GM19397 (cell line): ENCODE results near the gene IL6.
"Not testable (repeated sequence)": the region's sequence is repeated elsewhere in the genome, so short reads cannot be mapped to it uniquely, and the experiment has no call there.

ENCODE experiments used
- ATAC-seq: cut with Tn5 transposase; IDR thresholded peaks from one replicate; pipeline ENCODE4 v1.9.1; 2021; ENCODE audit warnings: mild to moderate bottlenecking, moderate library complexity; ENCODE audit not compliant: unreplicated experiment

IL6 gene

DNA sequence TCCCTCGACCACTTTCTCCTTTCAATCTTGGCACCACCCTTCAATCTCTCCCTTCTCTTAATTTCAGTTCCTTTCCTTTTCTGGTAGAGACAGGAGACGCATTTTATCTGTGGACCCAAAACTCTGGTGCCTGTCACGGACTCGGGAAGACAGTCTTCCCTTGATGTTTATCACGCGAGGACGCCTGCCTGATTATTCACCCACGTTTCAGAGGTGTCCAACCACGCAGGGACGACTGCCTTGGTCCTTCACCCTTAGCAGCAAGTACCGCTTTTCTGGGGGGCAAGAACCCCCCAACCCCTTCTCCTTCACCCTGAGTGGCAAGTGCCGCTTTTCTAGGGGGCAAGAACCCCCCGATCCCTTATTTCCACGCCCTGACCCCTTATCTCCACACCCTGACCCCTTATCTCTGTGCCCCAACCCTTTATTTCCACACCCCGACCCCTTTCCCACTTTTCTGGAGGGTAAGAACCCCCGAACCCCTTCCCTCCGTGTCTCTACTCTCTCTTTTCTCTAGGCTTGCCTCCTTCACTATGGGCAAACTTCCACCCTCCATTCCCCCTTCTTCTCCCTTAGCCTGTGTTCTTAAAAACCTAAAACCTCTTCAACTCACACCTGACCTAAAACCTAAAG, 22.9 kb upstream of the IL6 start:
- not testable (repeated sequence) for ATAC-seq

GRCh38 chr7:22704722-22705121, 22.3 kb upstream of the IL6 start:
- ATAC-seq: not testable (repeated sequence)

DNA sequence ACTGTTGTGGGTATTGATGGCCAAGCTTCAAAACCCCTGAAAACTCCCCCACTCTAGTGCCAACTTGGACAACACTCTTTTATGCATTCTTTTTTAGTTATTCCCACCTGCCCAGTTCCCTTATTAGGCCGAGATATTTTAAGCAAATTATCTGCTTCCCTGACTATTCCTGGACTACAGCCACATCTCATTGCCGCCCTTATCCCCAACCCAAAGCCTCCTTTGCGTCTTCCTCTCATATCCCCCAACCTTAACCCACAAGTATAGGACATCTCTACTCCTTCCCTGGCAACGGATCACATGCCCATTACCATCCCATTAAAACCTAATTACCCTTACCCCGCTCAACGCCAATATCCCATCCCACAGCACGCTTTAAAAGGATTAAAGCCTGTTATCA, 21.1 kb upstream of the IL6 start:
- ATAC-seq: not testable (repeated sequence)

DNA sequence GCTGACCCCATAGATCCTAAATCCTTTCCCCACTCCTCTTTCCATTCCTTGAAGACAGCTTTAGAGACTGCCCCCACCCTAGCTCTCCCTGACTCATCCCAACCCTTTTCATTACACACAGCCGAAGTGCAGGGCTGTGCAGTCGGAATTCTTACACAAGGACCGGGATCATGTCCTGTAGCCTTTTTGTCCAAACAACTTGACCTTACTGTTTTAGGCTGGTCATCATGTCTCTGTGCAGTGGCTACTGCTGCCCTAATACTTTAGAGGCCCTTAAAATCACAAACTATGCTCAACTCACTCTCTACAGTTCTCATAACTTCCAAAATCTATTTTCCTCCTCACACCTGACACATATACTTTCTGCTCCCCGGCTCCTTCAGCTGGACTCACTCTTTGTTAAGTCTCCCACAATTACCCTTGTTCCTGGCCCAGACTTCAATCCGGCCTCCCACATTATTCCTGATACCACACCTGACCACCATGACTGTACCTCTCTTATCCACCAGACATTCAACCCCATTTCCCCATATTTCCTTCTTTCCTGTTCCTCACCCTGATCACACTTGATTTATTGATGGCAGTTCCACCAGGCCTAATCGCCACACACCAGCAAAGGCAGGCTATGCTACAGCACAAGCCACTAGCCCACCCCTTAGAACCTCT, 19.8 kb upstream of the IL6 start:
- ATAC-seq: not testable (repeated sequence)

GRCh38 chr7:22708214-22708613, 18.8 kb upstream of the IL6 start:
- not testable (repeated sequence) for ATAC-seq

DNA sequence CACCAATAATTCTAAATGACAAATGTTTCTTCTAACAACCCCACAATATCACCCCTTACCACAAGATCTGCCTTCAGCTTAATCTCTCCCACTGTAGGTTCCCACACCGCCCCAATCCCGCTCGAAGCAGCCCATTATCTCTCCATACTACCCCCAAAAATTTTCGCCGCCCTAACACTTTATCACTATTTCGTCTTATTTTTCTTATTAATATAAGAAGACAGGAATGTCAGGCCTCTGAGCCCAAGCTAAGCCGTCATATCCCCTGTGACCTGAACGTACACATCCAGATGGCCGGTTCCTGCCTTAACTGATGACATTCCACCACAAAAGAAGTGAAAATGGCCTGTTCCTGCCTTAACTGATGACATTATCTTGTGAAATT, 18.3 kb upstream of the IL6 start:
- not testable (repeated sequence) for ATAC-seq

DNA sequence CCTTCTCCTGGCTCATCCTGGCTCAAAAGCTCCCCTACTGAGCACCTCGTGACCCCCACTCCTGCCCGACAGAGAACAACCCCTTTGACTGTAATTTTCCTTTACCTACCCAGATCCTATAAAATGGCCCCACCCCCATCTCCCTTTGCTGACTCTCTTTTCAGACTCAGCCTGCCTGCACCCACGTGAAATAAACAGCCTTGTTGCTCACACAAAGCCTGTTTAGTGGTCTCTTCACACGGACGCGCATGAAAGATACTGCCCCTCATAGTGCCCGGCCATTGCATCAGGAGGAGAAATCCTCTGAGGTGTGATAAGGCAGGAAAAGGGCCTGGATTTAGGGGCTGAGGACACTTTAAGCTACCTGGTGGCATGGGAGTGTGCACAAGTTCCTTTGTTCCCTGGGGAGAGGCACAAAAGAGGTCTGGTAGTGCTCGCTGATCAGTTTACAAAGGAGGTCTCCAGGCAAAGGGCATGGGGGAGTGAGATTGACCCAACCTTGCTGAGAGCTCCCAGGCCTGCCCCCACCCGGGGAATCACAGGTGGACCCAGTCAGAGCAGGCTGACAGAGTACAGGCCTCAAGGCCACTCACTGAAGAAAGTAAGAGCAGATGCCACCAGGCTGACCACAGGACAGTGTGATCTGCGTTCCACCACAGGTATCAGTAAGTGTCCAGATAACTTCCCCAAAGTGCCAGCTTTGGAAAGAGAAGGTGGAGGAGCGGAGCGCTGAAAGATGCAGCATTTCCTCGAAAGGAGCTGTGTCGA, 17.8 kb upstream of the IL6 start:
- ATAC-seq: not testable (repeated sequence)

- ATAC-seq: no peak
Measured at GRCh38 chr7:22709857-22710256, 17.1 kb upstream of the IL6 start.

DNA sequence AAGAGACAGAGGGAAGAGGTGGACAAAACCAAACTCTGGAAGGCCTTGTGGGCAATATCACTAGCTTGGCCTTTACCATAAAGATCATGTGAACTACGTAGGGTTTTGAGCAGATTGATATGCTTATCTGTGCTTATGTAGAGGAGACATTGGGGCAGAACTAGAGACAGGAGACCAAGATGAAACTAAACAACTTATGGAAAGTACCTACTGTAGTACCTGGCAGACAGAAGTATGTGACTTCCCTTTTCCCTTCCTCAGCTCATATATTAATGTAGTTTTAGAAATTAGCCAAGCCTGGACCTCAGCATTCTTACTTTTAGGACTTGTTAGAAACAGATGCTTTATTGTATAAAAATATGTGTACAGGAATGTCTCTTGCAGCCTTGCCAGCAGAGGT, 14.0 kb upstream of the IL6 start:
- ATAC-seq: peak; percentile 58

GRCh38 chr7:22713463-22713862, 13.5 kb upstream of the IL6 start:
- no peak for ATAC-seq

DNA sequence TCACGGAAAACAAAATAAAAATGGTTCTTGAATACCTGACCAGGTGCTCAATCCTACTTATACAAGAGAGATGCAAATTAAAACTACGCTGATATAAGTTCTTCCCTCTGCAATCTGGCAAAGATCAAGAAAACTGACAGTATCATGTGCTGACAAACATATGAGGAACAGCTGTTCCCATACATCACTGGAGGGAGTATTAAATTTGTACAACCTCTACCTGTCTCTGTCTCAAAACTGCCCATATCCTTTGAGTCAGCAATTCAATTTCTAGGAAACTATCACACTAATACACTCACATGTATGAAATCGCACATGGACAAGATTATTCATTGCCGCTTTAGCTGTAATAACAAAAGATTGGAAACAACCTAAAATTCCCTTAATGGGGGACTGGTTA, 11.0 kb upstream of the IL6 start:
- ATAC-seq: no peak

DNA sequence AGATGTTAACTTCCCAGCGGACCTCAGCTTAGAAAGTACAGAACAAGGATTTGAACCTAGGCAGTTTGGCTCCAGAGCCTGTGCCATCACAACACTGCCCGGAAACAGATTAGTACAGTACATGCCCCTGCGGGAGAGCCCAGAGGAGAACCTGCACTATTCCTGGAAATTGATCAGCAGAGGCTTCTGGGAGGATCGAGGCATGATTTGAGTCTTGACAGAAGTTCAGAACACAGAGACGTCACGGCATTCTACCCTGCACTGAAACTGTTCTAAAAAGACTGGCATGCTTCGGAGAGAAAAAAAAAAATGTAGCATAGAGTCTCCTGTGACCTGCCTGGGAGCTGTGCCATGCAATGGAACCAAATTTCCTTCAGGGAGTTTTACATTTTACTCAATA, 9.2 kb upstream of the IL6 start:
- no peak for ATAC-seq

DNA sequence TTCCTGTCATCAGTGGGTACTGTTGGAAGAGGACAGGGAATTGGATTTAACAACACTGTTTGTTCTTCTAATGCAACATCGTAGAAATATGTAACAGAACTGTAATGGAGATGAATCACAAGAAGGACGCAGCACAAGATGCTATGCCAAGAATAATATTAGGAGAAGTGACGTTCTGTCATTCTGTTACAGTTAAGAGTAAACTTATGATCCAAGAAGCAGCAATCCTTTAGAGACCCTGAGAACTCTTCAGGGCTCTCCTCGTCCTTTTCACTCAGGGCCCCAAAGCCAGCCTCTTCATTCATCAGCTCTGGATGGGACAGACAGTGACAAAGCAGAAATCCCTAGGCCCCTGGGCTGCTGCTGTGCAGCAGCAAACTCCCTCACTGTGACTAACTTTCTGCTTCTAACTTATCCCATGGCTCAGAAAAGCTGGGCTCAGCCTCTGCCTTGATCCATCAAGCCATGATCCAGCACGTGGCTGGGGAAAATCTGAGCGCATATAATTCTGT, 8.7 kb upstream of the IL6 start:
- no peak for ATAC-seq

GRCh38 chr7:22718911-22719420, 8.0 kb upstream of the IL6 start:
- ATAC-seq: no peak

DNA sequence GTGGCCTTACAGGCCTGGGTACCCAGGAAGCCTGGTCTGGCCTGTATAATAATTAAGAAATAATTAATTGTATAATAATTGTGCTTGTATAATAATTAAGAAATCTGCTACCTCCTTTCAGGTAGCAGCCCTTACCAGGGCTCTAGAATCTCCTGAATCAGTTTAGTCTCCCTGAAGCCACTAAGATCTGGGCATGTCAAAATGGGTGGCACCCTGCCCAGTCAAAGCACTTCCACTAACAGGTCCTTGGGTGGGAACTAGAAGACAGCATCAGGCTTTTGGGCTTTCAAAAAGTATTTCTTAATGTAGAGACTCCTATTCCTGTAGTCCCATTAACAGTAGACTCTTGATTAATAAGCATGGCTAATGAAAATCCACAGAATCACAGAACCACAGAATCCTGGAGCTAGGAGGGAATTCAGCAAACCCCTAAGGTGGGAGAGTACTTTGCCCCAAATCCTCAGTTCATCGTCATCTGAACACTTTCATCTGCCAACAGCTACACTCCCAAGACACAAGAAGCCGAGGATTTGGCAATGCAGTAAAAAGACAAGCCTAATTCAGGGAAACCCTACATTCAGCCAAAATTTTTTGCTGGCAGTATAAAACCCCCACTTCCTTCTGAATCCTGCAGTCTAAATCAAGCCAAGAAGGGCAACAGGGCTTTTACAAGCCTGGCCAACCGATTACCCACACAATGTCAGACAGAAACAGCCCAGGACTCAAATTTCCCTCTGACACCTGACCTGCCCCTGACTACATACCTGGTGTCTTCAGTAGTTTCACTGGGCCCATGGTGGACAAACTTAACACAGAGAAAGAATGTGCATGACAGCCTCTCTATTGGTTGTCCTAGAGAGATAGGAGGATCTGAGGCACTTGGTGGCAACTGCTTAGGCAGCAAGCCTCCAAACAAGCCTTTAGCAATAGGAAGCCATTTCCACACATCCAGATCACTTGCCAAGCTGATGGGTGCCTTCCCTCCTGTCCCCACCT, 5.9 kb upstream of the IL6 start:
- ATAC-seq: no peak

GRCh38 chr7:22722536-22723180, 4.3 kb upstream of the IL6 start:
- ATAC-seq: no peak

GRCh38 chr7:22723181-22723601, 3.8 kb upstream of the IL6 start:
- no peak for ATAC-seq

- ATAC-seq: no peak
Measured at GRCh38 chr7:22723637-22724036, 3.4 kb upstream of the IL6 start.

DNA sequence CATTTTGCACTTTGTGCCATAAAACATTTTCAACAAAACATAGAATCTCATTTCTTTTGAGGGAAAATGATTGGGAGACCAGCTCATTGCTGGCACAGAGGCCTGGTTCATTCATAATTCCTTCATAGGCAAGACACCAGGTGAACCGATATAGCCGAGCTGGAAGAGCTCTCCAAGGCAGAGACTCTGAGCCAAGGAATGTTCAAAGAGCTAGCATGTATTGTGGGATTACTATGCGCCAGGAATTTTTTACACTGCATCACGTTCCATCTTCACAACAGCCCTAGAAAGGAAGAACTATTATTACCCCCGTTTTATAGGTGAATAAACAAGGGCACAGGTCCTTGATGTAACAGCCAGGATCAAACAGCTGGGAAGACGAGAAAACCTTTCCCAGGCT, 2.1 kb upstream of the IL6 start:
- ATAC-seq: no peak

GRCh38 chr7:22725585-22725984, 1.4 kb upstream of the IL6 start:
- no peak for ATAC-seq
